GM12891 (cell line): Measurements from ENCODE around the gene FES. TPM values are rescaled to one million over a fixed set of nuclear protein-coding genes. Genes with fewer than 3 reads are reported as not detected.
A peak's percentile ranks its signal among the peaks of the same experiment; 100 is the strongest.

Source experiments
- DNase-seq: peaks from one replicate; pipeline ENCODE4 v3.0.0; 2011; ENCODE audit warnings: low spot score; ENCODE audit not compliant: insufficient read length
- FAIRE-seq: peaks from 2 replicates; lab custom pipeline; 2011; peaks lifted over from hg19 to GRCh38; lab: Jason Lieb, UNC
- PAX5 ChIP-seq: IDR thresholded peaks from 2 replicates; pipeline ENCODE4 v1.6.1; 2011; ENCODE audit warnings: low read length, moderate library complexity, mild to moderate bottlenecking; ENCODE audit not compliant: insufficient read depth, severe bottlenecking
- POLR2A ChIP-seq: IDR thresholded peaks from 2 replicates; pipeline ENCODE4 v1.6.1; 2011; ENCODE audit warnings: low read depth, low read length, control low read depth
- POLR2AphosphoS5 ChIP-seq: IDR thresholded peaks from 2 replicates; pipeline ENCODE4 v1.6.1; 2011; ENCODE audit warnings: low read depth, low read length, control low read depth
- POU2F2 ChIP-seq: IDR thresholded peaks from 2 replicates; pipeline ENCODE4 v1.6.1; 2011; ENCODE audit warnings: low read depth, mild to moderate bottlenecking, control low read depth, low read length, moderate library complexity
- SPI1 ChIP-seq: IDR thresholded peaks from 2 replicates; pipeline ENCODE4 v1.6.1; 2011; ENCODE audit warnings: low read depth, low read length, control low read depth
- TAF1 ChIP-seq: IDR thresholded peaks from 2 replicates; pipeline ENCODE4 v1.6.1; 2011; ENCODE audit warnings: low read depth, low read length, control low read depth
- polyA plus RNA-seq: library from polyadenylated mRNA; unstranded; fragments of >200 nt; gene quantifications from one replicate; pipeline ENCODE4 v1.2.1, GENCODE V29; 2012; ENCODE audit warnings: low read depth, missing spikeins, inconsistent platforms; ENCODE audit not compliant: missing spikeins

Gene FES
- 9.3 TPM for polyA plus RNA-seq

- no peak for DNase-seq
- TF ChIP-seq SPI1: peak; percentile 38; the same call in 1 of the 2 replicates
- TF ChIP-seq POLR2AphosphoS5: no peak
- peak; percentile 52 for FAIRE-seq
These were observed at the start of gene FES for GRCh38 chr15:90883976-90884718. FES (plus strand) TSS chr15:90884504; CDS start chr15:90885046, 542 bp downstream.

DNA sequence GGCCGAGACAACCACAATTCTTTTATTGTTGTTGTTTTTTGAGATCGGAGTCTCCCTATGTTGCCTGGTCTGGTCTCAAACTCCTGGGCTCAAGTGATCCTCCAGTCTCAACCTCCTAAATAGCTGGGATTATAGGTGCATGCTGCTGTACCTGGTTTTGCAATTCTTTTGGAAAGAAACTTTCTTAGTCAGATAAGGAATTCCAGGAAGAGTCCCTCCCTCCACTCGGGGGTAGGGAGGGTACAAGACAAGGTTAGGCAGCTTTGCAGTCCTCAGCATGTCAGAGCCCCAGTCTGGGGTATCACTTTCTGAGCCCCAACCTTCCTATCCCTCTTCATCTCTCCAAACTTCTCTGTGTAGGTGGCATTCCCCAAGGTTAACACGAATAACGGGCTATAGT is 49.7 kb upstream of the FES start:
- no peak for FAIRE-seq
- TF ChIP-seq TAF1: no peak

DNA sequence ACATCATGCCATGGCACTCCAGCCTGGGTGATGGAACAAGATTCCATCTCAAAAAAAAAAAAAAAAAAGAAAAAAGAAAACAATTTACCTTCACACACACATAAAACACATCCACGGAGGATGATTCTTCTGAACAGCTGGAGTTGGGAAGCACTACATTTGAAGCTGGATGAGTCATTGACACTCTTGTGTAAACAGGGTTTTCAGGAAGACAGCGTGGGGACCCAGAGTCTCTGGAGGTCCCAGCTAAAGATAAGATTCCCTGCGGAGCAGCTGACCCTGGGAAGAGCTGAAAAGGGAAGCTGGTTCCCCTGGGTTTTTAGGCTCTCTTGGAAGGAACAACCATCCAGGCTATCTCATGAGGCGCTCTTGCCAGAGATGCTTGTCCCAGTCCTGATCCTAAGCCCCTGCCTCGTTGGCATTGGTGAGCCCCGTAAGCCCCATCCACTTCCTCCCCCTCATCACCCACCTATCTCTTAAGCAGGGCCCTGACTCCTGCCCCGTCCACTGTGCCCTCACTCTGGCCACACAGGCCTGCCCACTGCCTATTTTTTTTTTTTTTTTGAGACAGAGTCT is 47.9 kb upstream of the FES start:
- no peak for DNase-seq
- no peak for TF ChIP-seq SPI1
- TF ChIP-seq POU2F2: no peak
- TF ChIP-seq TAF1: no peak
- TF ChIP-seq PAX5: no peak
- TF ChIP-seq POLR2AphosphoS5: no peak
- TF ChIP-seq POLR2A: no peak
- FAIRE-seq: no peak

More for the DNA sequence above, 49.7 kb upstream of the FES start:
- DNase-seq: no peak

DNA sequence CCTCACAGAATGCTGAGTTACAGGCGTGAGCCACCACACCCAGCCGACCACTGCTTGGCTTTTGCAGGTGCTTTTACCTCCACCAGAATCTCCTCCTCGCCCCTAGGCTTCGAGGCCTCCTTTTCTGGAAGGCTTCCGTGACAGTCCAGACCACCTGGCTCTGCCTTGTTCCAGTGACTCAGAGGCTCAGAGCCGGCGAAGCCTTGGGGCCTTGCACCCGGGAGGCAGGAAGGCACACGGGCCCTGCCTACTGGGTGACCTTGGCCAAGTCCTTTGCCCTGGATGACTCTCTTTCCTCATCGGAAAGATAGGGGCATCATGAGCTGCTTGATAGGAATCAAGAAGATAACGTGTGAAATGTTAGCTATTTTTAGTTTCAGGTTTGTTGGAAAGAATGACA is 47.2 kb upstream of the FES start:
- DNase-seq (no peak), FAIRE-seq (no peak)
- TF ChIP-seq POU2F2: no peak
- no peak for TF ChIP-seq POLR2AphosphoS5
- TF ChIP-seq SPI1: no peak
- no peak for TF ChIP-seq PAX5
- TF ChIP-seq TAF1: no peak
- no peak for TF ChIP-seq POLR2A

DNA sequence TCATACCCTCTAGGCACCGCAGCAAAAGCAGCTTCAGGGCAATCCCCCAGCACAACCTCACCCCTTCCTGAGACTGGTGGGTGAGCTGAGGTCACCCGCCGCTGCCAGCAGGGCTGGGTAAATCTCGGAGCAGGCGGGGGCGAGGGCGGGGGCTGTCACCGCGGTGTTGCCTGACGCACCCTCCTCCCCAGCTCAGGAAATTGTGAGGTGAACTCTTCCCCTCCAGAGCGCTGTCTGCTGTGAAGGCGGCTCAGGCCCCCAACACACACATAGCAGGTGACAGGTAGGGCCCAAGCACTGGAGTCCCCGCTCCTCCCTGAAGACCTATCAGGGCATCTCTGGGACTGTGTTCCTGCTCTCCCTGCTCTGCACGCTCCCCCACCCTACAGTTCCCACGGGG is 46.2 kb upstream of the FES start:
- TF ChIP-seq POU2F2 (no peak), SPI1 (no peak), POLR2A (no peak), PAX5 (no peak), POLR2AphosphoS5 (no peak), TAF1 (no peak)
- FAIRE-seq (peak; percentile 23), DNase-seq (no peak)

DNA sequence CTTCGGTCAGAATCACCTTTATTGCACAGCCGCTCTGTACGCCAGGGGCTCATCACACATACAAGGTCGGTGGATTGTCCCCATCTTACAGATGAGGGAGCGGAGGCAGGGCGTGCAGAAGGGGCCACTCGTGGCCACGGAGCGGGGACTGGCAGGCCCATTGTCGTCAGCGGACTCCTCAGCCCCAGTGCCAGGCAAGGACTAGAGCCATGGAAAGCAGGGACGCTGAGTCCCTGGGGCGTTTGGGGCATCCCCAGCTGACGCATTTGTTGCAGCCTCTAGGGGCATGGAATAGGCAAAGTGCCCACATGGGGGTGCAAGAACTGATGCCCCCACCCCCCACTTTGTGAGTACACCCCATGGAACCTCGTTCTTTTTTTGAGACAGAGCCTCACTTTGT is 45.8 kb upstream of the FES start:
- TF ChIP-seq POLR2AphosphoS5: no peak
- no peak for TF ChIP-seq SPI1
- no peak for TF ChIP-seq POLR2A
- no peak for TF ChIP-seq POU2F2
- TF ChIP-seq PAX5: no peak
- no peak for TF ChIP-seq TAF1
- DNase-seq: no peak
- no peak for FAIRE-seq

DNA sequence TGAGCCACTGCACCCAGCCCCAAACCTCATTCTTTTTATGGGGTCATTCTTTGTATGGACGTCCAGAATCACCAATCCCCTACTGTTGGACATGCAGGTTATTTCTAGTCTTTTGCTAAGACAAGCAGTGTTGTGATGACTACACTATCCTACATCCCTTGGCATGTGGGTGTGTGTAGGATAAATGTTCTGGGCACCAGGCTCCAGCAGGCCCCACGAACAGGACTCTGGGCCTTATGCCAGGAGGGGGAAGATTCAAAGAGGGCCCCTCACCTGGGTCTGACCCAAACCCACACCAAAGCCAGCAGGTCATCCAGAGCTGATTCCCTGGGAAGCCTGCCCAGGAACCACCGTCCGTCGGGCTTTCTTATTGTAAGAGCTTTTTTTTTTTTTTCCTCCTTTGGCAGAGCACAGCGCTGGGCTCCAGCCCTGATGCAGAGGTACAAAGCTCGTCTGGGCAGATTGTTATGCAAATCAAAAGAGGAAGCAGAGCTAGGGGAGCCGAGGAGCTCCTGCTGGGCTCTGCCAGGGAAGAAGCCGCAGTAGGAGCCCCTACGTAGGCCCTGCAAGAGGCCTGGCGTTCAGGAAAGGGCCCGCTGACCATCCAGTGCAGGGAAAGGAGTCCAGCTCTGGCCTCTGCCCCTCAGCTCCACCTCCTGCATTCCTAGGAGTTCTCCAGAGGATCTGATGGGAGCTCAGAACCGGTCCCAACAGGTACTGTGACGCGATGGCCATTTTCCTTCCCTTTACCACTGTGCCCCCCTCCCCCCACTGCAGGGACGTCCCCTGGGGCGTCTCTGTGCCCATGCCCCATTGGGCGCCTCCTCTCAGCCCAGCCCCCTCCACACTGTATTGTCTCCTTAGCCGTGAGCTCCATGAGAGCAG is 44.9 kb upstream of the FES start:
- TF ChIP-seq POU2F2: peak; percentile 52; the same call in 1 of the 2 replicates
- peak; percentile 54; the same call in 1 of the 2 replicates for TF ChIP-seq SPI1
- TF ChIP-seq POLR2A: no peak
- no peak for TF ChIP-seq TAF1
- no peak for TF ChIP-seq PAX5
- TF ChIP-seq POLR2AphosphoS5: no peak
- FAIRE-seq: peak; percentile 66
- DNase-seq: peak; percentile 62

GRCh38 chr15:90840157-90840855 is 44.0 kb upstream of the FES start:
- FAIRE-seq: peak; percentile 20
- TF ChIP-seq POU2F2 (no peak), SPI1 (no peak), PAX5 (no peak), POLR2A (no peak), TAF1 (no peak), POLR2AphosphoS5 (no peak)
- DNase-seq: no peak

GRCh38 chr15:90840954-90841353 is 43.4 kb upstream of the FES start:
- FAIRE-seq: no peak

More at GRCh38 chr15:90840954-90841353, 43.4 kb upstream of the FES start:
- TF ChIP-seq POU2F2 (no peak), TAF1 (no peak), POLR2AphosphoS5 (no peak), SPI1 (no peak), POLR2A (no peak), PAX5 (no peak)
- no peak for DNase-seq
